G401.6 (cell line): ENCODE measurements around the gene SCYL3.
"Not testable (repeated sequence)": the region's sequence is repeated elsewhere in the genome, so short reads cannot be mapped to it uniquely, and the experiment has no call there.

Experiments used
- FAIRE-seq: peaks from 2 replicates; lab custom pipeline; 2012; peaks lifted over from hg19 to GRCh38; lab: Jason Lieb, UNC

SCYL3 gene

DNA sequence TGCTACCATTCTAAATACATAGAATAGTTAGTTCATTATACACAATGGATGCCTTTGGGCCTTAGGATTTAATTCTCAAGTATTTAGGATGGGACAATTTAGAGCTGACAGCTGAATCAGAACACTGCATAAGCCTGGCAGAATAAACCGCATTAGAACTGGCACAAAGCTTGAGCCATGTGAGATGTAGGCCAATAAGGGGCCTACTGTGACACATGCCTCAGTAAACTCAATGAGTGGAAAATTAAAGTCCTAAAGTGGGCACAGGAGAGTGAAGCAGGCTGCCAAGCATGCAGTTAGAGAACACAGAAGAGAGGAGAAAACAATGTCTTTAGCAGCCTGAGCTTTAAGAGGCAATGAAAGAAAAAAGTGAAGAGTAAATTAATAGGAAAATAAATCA lies 24.3 kb downstream of the SCYL3 start:
- FAIRE-seq: no peak

DNA sequence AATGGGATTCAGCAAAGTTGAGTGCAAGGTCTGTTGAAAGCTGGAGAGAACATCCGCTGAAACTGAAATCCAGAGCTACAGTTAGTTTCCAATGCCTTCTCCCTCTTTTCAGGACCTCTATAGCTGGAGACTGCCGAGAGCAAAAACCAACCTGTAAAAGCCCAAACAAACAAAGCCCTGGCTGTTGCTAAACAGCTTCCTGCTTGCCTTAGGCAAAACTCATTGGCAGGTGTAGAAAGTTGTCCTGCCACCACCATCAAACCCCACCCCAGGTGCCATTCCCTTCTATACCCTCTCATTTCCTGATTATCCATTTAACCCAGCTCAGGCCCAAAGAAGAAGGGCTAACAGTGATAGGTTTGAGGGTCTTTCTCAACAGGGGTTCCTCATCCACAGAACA lies 24.7 kb downstream of the SCYL3 start:
- no peak for FAIRE-seq

DNA sequence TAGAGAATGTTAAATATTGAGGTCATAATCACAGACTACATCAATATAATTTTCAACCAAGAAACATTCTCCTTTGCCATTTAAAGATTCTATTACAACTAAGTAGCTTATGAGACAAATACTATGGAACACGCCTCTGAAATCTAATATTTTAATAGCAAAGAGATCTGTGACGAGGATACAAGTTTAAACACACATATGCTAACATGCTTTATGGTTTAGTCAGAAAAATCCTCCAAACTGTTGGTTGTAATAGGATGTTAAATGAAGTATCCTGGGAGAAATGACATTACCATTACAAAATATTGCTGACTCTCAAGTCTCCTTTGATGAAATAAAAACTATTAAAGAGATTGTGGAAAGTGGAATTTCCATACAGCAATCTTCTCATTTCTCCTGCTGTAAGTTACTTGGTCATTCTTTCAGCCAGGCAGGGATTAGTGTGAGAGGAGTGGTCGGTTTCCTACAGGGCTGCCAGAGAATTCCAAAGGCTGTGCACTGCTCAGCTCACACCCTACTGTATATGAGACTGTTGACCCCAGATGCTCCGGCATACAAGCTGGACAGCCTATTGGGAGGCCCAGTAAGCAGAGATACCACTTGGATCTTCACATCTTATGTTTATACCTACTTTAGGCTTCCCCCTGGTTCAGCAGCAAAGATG lies 26.6 kb downstream of the SCYL3 start:
- no peak for FAIRE-seq

DNA sequence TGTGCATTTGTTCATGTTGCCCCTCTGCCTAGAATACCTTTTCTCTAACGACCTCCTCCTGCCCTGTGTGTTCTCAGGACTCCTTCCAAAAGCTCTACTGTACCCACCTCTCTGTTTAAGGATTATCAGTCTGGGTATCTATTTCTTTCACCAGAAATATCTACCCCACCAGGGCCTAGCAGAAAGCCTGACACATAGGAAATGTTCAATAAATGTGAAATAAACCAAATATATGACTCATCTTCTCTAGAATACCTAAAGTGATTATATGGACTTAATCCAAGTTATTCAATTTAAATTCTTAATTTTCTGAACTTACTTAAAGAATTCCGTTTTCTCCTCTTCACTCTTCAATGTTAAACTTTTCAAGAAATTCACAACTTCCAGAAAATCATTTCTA lies 27.1 kb downstream of the SCYL3 start:
- FAIRE-seq: no peak

DNA sequence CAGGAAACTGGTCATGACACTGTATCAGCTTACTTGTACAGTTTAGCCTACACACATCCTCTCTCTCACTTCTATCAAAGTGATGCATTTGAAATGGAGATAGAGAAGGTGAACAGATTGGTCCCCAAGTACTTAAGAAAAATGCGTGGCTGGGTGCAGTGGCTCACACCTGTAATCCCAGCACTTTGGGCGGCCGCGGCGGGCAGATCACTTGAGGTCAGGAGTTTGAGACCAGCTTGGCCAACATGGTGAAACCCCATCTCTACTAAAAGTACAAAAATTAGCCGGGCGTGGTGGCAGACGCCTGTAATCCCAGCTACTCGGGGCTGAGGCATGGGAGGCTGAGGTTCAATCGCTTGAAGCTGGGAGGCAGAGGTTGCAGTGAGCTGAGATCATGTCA lies 29.2 kb downstream of the SCYL3 start:
- not testable (repeated sequence) for FAIRE-seq

DNA sequence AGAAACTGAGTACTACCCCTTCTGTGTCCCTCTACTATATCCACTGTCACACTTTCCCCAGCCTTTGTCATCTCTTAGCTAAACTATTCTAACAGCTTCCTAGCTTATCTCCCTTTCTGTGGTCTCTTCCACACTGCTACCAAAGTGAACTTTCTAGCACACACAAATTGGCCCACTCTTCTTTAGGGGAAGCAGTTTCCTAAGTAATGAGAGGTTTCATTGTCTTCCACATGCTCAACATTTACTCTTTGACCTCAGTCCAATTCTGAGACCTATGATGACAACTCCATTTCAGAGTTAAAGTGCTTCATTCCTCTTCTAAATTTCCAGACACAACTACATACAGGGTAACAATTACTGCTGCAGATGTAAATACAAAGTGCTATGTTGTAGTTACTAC lies 32.9 kb downstream of the SCYL3 start:
- no peak for FAIRE-seq

DNA sequence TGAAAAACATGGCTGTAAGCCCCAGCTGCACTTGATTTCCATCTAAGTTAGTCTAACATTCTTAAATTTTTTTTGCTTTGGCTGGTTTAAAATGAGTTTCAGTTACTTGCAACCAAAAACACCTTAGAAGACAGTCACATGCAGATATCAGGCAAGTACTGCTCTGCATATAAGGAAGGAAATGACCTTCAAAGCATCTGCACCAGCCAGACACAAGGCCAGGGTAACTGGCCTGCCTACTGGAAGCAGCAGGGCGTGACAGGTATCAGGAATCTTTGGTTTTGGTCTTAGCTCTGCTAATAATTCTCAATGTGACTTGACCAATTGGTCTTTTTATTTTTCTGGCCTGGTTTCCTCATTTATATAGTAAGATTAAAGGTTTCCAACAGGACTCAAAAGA lies 33.5 kb downstream of the SCYL3 start:
- no peak for FAIRE-seq

DNA sequence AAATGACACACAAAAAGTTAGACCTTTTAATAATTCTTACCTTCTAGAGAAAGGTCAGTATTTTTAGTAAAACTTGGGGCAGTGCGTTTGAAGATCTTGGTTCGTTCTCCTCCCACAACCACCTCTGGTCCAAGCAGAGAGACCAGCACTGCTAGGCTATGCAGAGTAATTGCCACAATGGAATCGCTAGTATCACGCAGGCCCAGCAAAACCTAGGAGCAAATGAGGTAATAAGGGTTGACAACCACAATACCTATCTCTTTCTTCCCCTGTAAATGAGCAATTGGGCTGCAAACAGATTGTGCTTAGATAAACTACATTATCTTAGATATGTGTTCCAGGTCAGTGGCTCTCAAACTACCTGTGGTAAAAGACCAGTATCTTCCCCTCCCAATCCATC lies 34.7 kb downstream of the SCYL3 start:
- FAIRE-seq: no peak

DNA sequence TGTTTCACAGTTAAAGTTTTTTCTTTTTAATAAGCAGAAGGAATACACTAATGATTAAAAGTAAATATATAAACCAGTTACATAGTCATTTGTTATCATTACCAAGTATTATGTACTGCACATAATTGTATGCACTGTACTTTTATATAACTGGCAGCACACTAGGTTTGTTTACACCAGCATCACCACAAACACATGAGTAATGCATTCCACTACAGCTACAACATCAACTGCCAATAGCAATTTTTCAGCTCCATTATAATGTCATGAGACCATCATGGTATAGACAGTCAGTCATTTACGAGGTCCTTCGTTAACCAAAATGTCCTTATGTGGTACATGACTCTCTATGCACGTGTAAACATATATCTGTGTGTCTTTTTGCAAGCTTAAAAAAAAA lies 35.2 kb downstream of the SCYL3 start:
- no peak for FAIRE-seq

DNA sequence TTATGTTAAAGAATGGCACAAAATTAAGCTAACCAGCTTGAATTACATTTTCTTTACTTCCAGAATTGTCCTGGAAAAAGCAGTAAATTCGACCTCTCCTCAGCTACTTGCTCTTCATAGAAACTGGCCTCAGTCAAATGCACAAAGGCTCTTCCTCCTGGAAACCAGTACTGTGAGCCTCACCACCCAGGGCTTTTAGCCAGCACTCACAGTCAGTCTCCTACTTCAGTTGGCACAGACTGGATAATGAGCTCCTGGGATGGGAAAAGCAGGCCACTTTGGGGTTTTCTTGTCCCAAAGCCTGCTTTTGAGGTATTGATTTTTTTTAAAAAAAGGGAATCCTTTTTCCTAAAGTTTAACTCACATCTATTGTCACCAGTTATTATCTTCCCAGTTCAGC lies 40.4 kb downstream of the SCYL3 start:
- no peak for FAIRE-seq

DNA sequence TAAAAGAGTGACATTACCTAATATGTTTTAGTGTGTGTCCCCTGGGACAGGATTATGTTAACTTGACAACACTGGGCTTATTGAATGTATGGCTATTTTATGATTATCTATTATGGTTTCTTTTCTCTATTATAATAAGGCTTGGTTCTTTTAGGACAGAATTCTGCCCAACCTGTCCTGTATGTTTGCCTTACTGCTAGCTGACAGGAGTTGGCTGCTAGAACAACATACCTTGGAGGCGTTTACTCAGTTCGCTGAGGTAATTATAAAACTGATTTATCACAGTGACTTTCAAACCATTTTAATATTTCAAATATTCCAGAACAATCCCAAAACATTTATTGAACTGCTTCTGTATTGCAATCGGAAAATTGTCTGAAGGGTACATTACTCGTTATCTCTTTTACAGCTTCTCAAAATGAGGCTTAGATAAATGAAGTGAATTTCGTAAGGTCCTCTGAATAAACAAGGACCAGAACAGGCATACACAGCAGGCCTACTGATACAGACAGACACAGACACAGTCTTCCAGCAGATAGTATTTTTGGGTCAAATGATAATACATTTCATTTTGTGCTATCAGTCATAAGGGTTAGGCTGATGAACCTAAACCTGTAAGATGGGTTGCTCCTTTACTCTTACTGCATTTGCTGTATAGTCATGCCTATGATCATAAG lies 44.2 kb downstream of the SCYL3 start:
- no peak for FAIRE-seq

DNA sequence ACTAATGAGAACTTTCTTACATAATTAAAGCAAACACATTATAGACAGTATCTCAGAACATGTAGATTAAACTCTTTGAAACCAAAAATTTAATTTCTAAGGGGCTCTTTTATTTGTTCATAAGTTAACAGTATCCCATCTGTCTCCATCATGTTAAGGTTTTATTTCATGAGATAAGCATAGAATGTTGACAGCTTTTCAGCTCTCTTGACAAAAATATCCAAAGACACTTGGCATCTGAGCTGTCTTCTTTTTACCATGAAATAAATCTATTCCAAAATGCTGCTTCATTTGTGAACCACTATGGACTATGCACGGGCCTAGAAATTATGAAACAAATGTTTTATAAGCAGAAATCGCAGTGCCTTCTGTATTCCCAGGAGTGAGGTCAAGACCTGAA lies 45.2 kb downstream of the SCYL3 start:
- no peak for FAIRE-seq

DNA sequence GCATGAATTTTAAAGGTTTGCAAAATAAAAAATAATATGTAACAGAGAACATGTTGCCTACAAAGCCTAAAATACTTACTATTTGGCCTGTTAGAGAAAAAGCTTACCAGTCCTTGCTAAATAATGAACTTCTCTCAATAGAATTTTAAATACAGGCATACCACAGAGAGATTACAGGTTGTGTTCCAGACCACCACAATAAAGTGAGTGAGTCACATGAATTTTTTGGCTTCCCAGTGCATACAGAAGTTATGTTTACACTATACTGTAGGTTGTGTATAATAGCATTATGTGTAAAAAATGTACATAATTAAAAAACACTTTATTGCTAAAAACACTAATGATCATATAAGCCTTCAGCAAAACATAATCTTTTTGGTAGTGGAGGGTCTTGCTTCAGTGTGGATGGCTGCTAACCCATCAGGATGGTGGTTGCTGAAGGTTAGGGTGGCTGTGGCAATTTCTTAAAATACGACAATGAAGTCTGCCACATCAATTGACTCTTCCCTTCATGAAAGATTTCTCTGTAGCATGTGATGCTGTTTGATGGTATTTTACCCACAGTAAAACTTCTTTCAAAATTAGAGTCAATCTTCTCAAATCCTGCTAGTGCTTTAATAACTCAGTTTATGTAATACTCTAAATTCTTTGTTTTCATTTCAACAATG lies 48.6 kb downstream of the SCYL3 start:
- no peak for FAIRE-seq

DNA sequence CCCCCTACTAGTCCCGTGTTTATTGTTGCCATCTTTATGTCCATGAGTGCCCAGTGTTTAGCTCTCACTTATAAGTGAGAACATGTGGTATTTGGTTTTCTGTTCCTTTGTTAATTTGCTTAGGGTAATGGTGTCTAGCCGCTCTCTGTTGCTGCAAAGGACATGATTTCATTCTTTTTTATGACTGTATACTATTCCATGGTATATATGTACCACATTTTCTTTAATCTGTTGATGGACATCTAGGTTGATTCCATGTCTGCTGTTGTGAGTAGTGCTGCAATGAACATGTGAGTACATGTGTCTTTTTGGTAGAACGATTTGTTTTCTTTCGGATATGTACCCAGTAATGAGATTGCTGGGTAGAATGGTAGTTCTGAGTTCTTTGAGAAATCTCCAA lies 54.8 kb downstream of the SCYL3 start:
- FAIRE-seq: no peak

DNA sequence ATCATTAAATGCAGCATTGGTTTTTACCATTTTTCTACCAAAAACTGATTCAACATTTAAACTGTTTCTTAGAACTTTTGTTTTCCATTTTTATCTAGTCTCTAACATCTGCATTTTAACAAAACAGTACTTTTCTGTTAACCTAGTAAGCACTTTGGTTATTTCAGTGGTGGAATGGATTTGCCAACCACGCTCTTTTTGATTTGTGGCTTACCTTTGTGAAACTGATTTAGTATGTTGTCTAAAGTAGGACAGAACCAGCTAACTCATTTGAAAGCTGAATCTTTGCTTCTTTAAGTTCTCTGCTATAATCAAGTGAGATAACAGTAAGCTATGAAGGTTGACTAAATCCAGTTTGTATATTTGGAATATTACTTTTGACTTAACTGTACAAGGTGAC lies 57.5 kb downstream of the SCYL3 start:
- FAIRE-seq: no peak

DNA sequence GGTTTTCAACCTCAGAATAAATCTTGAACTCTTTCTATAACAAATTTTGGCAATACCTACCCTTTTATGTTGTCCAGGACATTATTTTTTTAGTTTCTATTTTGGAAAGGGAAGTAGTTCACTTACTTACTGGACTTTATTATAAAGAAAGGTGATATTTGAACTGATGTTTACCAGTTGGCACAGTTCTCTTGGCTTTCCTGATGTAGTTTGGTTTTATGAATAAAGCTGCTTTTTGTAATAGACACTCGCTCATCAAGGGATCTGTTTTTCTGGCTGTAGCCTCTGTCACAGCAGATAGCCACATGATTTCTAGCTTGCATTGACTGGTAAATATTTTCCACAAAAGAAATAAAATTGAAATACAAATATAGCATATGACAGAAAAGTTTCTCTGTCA lies 58.0 kb downstream of the SCYL3 start:
- FAIRE-seq: no peak

DNA sequence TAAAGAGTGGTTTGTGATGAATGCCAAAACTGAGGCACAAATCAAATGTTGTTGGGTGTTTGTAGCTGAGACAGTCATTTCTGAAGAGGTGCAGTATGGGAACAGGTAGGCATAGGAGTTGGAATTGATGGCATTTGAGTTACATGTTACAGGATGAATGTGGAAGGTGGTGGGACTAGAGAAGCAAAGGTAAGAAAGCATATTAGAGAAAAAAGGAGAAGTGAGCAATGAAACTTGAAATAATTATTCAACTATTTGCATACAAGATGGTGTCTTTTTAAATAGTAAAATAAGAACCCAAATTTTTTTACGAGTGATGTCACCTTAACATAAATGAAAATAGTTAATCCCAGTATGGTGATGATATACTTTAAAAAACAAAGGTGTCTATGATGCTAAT lies 58.8 kb downstream of the SCYL3 start:
- no peak for FAIRE-seq

DNA sequence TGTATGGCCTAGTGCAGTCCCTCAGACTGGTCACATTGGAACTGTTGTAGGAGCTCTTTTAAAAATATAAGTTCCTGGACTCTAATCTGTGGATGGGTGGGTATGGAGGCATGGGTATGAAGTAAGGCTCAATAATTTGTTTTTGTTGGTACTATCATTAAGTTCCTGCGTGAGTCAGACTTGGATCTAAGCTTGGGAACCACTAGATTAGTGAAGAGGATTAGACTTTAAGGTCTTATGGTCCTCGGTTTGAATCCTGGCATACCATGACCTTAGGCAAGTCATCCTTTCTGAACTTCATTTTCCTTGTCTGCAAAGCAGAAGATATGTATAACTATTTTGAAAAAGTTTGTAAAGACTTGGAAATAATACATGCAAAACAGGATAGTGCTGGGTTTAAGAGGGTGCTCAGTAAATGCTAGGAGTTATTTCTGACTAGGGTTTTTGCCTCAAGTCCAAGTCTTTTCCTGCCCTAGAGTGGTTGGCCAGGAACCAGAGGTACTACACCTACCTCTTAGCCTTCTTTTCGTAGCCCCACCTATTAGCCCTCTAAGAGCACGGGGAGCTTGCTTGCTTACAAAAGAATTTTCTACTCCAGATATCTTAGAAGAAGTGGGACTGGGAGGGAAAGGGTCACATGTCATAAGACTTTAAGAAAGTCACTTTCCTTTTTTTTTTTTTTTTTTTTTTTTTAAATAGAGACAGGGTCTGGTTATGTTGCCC lies 60.4 kb downstream of the SCYL3 start:
- no peak for FAIRE-seq

DNA sequence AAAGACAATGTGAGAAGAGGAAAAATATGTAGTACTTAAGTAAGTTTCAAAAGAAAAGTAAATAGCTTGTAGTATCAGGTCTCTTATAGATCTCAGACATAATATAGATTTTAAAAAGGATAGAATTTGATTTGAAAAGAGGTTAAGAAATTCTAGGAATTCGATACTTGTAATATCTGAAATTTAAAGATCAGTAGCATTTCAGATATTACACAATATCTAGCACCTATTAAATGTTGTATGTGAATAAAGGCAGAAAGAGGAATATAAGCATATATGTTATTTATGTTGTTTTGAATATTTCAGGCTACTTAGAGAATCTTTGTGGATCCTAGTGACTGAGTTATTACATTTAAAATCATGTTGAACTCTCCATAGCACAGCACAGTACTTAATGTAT lies 64.0 kb downstream of the SCYL3 start:
- FAIRE-seq: no peak

DNA sequence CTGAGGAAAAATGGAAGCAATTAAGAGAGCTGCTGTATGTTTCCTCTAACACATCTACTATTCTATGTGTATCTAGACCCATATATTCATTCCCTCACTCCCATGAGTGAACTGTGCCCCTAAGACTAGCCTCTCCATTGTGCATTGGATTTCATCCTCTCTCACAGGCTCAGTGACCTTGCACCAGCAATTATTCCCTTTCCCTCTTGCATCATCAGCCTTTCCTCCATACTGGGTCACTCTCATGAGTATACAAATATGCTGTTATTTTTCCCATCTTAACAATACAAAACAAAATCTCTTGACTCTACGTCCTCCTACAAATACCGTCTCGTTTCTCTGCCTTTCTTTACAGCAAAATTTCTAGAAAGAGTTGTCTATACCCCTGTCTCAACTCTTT lies 69.5 kb downstream of the SCYL3 start:
- no peak for FAIRE-seq

DNA sequence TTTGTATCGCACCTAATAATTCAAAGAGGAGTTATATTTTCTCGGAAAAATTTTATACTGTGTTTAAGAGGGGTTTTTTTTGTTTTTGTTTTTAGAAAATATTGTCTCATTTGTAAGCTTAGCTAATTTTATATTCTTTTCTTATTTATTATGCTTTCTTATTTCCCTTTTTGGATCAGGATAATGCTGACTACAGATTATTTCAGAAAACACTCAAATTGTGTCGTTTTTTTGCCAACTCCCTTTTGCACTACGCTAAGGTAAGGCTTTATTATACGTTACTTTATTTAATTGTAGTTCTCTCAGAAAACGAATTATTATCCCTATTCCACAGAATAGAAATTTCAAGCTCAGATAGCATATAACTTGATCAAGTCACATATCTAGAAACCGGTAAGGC lies 72.2 kb downstream of the SCYL3 start:
- no peak for FAIRE-seq

DNA sequence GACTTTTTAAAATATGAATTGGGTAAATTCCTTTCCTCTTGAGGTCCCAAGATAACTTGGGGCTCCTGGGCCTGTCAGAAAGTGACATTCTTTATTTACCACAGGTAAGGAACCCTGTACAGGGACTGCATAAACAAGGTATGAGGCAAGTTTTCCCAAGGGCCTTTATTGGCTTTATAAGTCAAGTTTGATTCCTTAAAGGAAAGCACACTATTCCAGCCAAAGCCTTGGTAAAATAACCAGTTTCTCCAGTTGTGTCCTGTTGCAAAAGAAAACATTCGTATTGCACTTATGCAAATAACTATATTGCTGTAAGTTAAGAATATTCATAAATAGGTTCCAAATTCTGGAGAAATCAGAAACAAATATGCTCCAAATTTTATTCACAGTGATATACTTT lies 77.1 kb downstream of the SCYL3 start:
- FAIRE-seq: no peak

DNA sequence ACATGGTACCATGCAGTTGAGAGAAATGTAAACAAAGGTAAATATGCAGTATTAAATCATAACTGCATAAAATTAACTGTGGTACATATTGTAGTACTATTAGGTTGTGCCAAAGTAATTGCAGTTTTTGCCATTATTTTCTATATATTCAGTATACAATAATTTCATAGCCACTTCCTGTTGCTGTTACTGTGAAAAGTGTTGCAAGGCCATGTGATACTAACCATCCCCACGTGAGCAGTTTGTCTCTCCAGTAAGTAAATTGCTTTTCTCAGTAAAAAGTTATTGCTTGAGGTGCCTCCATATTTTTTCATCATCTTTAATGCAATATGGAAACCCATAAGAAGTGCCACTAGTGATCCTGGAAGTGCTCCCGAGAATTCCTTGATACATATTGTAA lies 79.4 kb downstream of the SCYL3 start:
- FAIRE-seq: no peak
